ENCODE results near the gene PI4K2A.

DNA sequence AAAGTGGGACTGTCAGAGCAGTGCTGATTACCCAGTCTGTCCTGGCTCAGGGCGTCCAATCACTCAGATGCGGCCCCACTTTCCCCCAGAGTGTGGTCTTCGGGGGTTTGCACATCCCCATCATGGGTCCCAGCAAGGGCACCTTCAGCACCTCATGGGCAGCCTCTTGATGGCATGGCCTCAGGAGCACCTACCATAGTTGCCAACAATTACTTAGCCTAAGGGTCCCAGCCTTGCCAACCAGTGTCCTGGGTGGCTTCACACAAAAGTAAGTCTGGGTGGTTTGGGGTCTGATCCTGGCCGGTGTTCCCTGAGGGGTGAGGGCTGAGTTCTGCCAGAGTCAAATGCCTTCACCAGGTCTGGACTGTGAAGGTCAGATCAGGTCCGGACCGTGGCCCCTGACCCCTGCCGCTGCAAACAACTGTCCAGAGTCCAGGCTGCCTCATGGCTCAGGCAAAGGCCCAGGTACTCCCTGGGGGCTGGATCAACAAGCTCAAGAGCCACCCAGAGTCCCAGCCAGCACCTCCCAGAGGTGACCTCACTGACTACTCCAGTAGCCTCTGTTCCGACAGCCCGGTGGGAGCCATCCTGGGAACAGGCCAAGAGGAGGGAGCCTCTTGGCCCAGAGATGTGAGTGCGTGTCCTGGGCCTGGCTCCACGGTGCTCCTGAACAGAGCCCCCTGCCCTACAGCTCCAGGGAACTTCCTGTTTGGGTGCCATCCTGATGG is 66.8 kb downstream of the PI4K2A start:
- TF ChIP-seq, protein P1, sequence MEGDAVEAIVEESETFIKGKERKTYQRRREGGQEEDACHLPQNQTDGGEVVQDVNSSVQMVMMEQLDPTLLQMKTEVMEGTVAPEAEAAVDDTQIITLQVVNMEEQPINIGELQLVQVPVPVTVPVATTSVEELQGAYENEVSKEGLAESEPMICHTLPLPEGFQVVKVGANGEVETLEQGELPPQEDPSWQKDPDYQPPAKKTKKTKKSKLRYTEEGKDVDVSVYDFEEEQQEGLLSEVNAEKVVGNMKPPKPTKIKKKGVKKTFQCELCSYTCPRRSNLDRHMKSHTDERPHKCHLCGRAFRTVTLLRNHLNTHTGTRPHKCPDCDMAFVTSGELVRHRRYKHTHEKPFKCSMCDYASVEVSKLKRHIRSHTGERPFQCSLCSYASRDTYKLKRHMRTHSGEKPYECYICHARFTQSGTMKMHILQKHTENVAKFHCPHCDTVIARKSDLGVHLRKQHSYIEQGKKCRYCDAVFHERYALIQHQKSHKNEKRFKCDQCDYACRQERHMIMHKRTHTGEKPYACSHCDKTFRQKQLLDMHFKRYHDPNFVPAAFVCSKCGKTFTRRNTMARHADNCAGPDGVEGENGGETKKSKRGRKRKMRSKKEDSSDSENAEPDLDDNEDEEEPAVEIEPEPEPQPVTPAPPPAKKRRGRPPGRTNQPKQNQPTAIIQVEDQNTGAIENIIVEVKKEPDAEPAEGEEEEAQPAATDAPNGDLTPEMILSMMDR (IDR thresholded peaks at IDR 0.05; ENCODE audit: poor library complexity, severe bottlenecking), result no peak
- no peak for TF ChIP-seq EP300 (conservative IDR thresholded peaks at IDR 0.05; ENCODE audit: poor library complexity, severe bottlenecking)
- no peak for TF ChIP-seq RAD21 (conservative IDR thresholded peaks at IDR 0.05)
- no peak for TF ChIP-seq POLR2AphosphoS5 (IDR thresholded peaks at IDR 0.05)
- no peak for TF ChIP-seq EZH2 (IDR thresholded peaks at IDR 0.05; ENCODE audit: borderline replicate concordance, insufficient read depth, low read length, poor library complexity, severe bottlenecking)
- no peak for TF ChIP-seq MXI1 (conservative IDR thresholded peaks at IDR 0.05; ENCODE audit: poor library complexity, severe bottlenecking)
- no peak for TF ChIP-seq TAF1 (IDR thresholded peaks at IDR 0.05; ENCODE audit: low read depth)
- TF ChIP-seq SMC3 (conservative IDR thresholded peaks at IDR 0.05; ENCODE audit: poor library complexity), result no peak

Data from neural cell (in vitro differentiated cells).